Stimulated activated CD4-positive, alpha-beta T cell treated with anti-CD3 and anti-CD28 coated beads, TNF-alpha, amount 100 ng/mL, for 1 hour (primary cell): Measurements from ENCODE around the gene SLC39A7.
"Not testable (repeated sequence)": the region's sequence is repeated elsewhere in the genome, so short reads cannot be mapped to it uniquely, and the experiment has no call there.

Source experiments
- DNase-seq, 3 donors: peaks; one replicate each; pipeline ENCODE4 v3.0.0-alpha.2; 2020; ENCODE audit warnings: low read depth in 3 of 3, low spot score in 1 of 3

The SLC39A7 gene

DNA sequence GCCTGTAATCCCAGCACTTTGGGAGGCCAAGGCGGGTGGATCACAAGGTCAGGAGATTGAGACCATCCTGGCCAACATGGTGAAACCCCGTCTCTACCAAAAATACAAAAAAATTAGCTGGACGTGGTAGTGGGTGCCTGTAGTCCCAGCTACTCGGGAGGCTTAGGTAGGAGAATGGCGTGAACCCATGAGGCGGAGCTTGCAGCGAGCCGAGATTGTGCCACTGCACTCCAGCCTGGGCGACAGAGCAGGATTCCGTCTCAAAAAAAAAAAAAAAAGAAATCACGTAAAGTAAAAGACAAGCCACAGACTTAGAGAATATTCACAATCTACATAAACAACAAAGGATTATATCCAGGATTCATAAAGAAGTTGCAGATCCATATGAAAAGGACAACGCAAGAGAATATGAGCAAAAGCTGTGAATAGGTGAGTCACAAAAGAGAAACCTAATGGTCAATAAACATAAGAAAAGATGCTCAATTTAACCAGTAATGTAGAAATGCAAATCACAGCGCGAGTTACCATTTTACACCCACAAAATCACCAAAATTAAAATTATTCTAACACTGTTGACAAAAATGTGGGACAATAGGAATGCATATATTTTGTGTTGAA lies 25.9 kb downstream of the SLC39A7 start:
- not testable (repeated sequence) for DNase-seq

DNA sequence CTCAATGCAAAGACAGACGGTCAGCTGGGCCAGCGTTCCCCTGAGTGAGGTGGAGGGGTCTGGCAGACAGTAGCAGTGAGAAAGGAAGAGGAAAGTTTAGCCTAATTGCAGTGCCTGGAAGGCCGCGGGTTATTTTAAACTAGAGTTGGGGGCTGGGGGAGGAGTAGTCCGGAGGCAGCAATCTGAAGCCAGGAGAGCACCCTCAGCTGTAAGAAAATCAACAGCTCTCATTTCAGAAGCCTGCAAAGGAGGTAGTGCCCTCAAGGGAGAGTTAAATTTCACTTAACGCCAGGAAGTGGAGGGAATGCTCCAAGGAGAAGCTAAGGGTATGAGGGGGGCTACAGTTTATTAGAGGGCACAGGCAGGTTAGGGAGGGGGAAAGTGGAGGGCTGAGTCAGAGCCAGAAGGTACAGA lies 34.6 kb downstream of the SLC39A7 start:
- DNase-seq = no peak

DNA sequence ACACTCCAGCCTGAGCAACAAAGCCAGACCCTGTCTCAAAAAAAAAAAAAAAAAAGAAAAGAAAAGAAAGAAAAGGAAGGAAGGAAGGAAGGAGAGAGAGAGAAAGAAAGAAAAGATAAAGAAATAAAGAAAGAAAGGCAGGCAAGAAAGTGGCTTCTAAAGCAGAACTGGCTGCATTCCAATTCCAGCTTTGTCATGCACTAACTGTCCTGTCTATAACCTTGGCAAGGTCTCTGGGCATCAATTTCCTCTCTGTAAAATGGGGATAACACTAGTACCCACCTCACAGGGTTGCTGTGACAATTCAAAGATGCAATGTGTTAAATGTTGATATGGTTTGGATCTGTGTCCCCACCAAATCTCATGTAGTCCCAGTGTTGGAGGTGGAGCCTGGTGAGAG lies 35.7 kb downstream of the SLC39A7 start:
- no peak for DNase-seq

DNA sequence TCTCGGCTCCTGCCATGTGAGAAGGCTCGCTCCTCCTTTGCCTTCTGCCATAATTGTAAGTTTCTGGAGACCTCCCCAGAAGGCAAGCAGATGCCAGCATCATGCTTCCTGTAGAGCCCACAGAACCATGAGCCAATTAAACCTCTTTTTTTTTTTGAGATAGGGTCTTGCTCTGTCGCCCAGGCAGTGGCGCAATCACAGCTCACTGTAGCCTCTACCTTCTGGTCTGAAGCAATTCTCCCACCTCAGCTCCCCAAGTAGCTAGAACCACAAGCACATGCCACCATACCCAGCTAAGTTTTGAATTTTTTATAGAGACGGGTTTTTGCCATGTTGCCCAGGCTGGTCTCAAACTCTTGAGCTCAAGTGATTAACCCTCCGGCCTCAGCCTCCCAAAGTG lies 36.2 kb downstream of the SLC39A7 start:
- DNase-seq = no peak

DNA sequence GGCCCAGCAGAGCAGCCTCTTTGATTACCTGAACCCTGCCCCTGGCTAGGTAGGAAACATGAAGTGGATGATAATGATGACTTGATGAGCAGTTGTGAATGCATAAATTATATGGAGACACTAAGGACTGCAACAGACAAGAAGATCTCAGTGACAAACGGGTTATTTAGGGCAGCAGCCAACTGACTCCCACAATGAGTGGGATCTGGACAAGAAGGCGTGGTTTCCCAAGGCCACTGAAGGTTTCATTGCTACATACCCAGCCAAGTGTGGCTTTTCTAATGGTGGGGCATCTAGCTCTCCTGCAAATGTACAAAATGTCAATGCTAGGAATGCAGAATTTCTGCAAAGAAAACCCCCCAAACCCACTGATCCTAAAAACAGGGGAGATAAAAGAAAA lies 37.1 kb downstream of the SLC39A7 start:
- no peak for DNase-seq

- DNase-seq = no peak
Measured at GRCh38 chr6:33241968-33242367, 41.3 kb downstream of the SLC39A7 start.

- no peak for DNase-seq
Measured at GRCh38 chr6:33243476-33243875, 42.8 kb downstream of the SLC39A7 start.

- peak; percentile 78 to 94 (median 81) for DNase-seq
Measured at GRCh38 chr6:33247977-33248642, 47.4 kb downstream of the SLC39A7 start.

DNA sequence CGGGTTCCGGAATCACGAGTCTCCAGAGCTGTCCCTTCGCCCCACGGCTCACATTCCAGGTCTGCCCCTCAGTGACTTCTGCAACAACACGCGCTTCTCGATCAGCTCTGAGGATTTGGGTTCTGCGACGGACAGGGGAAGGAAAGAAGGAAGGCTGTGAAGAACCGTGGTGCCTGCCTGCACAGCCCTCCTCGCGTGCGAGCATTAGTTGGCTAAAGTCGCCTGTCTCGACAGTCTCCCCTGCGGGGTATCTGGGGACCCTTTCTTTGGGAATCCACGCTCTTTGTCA lies 47.9 kb downstream of the SLC39A7 start:
- DNase-seq = no peak

DNA sequence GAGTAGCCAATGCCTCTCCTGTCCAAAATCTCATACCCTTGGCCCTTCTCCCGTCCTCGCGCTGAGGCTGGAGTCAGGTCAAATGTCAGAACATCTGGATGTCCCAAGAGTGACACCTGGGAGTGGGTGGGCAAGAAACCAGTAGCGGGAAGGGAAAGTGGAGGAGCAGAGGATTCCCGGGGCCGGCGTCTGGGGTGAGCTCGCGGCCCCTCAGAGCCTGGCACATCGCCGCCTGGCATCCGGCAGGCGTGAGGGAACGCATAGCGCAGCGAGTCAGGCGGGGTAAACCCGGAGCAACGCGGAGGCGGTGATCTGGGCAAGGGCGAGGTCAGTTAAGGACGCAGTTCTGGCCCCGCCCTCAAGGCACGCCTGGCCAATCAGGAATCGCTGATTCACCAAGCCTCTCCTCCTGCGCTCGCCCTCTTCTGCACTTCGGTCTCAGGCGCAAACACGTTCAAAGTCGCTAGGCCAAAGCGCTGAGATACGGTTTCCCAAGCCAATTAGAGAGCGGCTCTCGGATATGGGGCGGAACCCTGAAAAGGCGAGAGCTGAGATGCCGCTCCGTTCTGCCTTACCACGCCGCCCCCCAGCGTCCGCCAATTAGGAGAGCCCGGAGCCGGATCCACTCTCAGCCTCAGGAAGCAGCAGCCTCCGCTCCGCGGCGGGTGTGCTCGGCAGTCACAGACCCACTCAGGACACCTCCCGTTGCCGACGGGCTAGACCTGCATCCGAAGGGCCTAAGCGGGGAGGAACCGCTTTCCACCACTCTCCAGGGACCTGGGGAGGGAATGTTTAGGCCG lies 48.5 kb downstream of the SLC39A7 start:
- peak; percentile 83 to 91 (median 89) for DNase-seq

- no peak for DNase-seq
Measured at GRCh38 chr6:33249732-33250630, 49.3 kb downstream of the SLC39A7 start.

DNA sequence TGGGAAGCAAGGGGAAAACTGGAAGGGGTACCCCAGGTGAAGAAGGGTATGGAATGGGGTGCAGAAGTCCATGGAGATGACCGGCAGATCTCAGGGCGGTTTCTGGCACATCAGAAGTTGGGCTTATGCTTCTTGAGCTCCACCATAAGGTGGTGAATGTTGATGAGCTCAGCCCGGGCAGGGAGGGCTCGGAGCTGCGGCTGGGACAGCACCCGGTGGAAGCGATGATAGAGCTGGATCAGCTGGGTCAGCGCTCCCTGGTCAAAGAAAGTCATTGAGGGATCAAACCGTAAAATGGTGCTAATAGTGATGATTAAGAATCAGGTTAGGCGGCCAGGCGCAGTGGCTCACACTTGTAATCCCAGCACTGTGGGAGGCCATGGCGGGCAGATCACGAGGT lies 50.1 kb downstream of the SLC39A7 start:
- DNase-seq = no peak

DNA sequence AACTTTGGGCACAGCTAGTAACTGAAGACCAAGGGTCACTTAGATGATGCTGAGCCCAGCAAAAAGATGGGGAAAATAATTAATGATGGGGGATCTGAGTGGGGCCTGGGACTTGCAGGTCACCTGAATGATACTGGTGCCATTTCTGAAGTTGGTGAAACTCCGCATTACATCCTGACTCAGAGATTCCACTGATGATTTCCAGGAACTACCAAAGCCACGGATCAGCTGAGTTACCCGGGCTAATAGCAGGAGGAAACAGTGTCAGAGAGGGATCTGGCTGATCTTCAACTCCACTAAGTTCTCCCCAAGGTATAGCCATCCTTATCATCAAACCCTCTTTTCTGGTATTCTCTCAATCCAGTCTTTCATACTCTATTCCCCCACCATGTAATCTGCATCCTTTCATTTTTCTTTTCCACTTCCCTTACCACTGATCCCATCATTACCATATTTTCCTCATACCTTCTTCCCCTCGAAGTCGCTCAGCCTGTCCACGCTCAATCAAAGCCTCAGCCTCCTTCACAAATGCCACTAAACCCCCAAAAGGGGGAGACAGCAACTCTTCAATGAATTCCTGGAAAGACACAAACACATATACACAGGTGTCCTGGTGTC lies 50.8 kb downstream of the SLC39A7 start:
- no peak for DNase-seq

DNA sequence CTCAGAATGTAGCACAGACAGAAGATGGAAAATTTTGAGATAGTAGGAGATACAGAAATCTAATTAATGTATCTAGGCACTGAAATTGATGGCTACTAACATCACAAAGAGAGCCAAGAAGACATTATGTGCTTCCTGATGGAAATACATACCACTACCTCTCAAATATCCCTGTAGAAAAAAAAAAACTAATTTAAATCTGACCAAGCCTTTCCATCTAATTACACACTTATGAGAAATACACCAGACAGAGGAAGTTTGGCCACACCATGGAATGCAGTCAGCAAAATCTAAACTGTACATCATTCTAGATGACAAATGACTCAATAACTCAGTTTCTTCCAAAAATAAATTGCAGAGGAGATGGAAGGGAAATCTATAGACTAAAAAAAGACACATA lies 52.1 kb downstream of the SLC39A7 start:
- DNase-seq = no peak
